Measurements from ENCODE around the gene MTMR2.

- no peak for TF ChIP-seq POLR2A (IDR thresholded peaks at IDR 0.05; ENCODE audit: borderline replicate concordance, extremely low read depth, insufficient read depth, insufficient read length)
- TF ChIP-seq, protein P1, sequence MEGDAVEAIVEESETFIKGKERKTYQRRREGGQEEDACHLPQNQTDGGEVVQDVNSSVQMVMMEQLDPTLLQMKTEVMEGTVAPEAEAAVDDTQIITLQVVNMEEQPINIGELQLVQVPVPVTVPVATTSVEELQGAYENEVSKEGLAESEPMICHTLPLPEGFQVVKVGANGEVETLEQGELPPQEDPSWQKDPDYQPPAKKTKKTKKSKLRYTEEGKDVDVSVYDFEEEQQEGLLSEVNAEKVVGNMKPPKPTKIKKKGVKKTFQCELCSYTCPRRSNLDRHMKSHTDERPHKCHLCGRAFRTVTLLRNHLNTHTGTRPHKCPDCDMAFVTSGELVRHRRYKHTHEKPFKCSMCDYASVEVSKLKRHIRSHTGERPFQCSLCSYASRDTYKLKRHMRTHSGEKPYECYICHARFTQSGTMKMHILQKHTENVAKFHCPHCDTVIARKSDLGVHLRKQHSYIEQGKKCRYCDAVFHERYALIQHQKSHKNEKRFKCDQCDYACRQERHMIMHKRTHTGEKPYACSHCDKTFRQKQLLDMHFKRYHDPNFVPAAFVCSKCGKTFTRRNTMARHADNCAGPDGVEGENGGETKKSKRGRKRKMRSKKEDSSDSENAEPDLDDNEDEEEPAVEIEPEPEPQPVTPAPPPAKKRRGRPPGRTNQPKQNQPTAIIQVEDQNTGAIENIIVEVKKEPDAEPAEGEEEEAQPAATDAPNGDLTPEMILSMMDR (IDR thresholded peaks at IDR 0.05 in 2 of 3, conservative IDR thresholded peaks at IDR 0.05 in 1 of 3; ENCODE audit: borderline replicate concordance in 1 of 3, insufficient read depth in 1 of 3, low read depth in 2 of 3, low read length in 2 of 3), result no peak
These were observed 19.6 kb upstream of the MTMR2 start for GRCh38 chr11:95943546-95943945.
